OCI-LY3 (cell line): ENCODE measurements around the gene PLXNA3.

ENCODE experiments used
- CTCF ChIP-seq: fragments of 200-600, 300-600 bp; sonication (generic); IDR thresholded peaks from 2 replicates; pipeline ENCODE4 v1.5.1; 2014; ENCODE audit warnings: antibody characterized with exemption, low read length, low read depth
- EZH2phosphoT487 ChIP-seq: fragments of 200-600 bp; shearing (Covaris generic); IDR thresholded peaks from 2 replicates; pipeline ENCODE4 v1.6.1; 2018; ENCODE audit warnings: antibody characterized with exemption, mixed run types, low read depth

GRCh38 chrX:154469114-154469513 is 11.0 kb downstream of the PLXNA3 start:
- no peak for TF ChIP-seq CTCF
- no peak for TF ChIP-seq EZH2phosphoT487
